Measurements from ENCODE around the gene SLC6A12.

SLC6A12 gene

DNA sequence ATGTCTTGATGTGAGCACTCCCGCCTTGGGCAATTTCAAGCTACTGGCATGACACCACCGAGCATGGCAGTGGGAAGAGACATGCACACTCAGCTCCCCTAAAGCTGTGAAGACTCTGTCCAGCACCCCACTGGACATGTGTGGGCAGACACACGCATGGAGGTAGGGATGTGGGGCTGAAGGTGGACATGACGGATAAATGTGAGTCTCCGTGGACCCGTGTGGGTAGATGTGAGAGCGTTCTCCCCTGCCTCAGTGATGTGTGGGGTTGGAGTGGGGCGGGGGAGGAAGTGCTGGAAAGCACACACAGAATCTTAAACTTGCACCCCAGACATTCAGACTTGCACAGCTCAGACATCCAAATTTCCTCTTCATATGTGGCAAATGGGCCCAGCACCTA, 12.6 kb downstream of the SLC6A12 start:
- H3K27ac ChIP-seq (ENCODE audit: low read depth, low read length, poor library complexity, severe bottlenecking), result no peak overlapping the region
- no peak overlapping the region for H3K4me2 ChIP-seq (ENCODE audit: low read length)
- H3K9ac ChIP-seq (ENCODE audit: low read length), result no peak overlapping the region
- H3K4me3 ChIP-seq (ENCODE audit: low read depth, low read length, poor library complexity, severe bottlenecking), result no peak overlapping the region
- H3K9me2 ChIP-seq (ENCODE audit: low read depth, low read length), result no peaks in the 10 kb centered on the region
- TF ChIP-seq, protein P1, sequence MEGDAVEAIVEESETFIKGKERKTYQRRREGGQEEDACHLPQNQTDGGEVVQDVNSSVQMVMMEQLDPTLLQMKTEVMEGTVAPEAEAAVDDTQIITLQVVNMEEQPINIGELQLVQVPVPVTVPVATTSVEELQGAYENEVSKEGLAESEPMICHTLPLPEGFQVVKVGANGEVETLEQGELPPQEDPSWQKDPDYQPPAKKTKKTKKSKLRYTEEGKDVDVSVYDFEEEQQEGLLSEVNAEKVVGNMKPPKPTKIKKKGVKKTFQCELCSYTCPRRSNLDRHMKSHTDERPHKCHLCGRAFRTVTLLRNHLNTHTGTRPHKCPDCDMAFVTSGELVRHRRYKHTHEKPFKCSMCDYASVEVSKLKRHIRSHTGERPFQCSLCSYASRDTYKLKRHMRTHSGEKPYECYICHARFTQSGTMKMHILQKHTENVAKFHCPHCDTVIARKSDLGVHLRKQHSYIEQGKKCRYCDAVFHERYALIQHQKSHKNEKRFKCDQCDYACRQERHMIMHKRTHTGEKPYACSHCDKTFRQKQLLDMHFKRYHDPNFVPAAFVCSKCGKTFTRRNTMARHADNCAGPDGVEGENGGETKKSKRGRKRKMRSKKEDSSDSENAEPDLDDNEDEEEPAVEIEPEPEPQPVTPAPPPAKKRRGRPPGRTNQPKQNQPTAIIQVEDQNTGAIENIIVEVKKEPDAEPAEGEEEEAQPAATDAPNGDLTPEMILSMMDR (IDR thresholded peaks at IDR 0.05; ENCODE audit: low read length), result no peak
- TF ChIP-seq EZH2 (IDR thresholded peaks at IDR 0.05; ENCODE audit: borderline replicate concordance, low read length), result no peak
- no peaks in the 10 kb centered on the region for H3K36me3 ChIP-seq (ENCODE audit: insufficient read depth, low read length)
- H3K4me1 ChIP-seq (ENCODE audit: insufficient read depth, low read length, severe bottlenecking), result no peaks in the 10 kb centered on the region
- H4K20me1 ChIP-seq (ENCODE audit: insufficient read depth, low read length), result no peaks in the 10 kb centered on the region
- H3K27me3 ChIP-seq (ENCODE audit: insufficient read depth, low read length), result peaks cover 3% of the 10 kb centered on the region; the same call in 1 of the 2 replicates
- no peaks in the 10 kb centered on the region for H3K79me2 ChIP-seq (ENCODE audit: insufficient read depth, low read length)
- H2AFZ ChIP-seq (ENCODE audit: low read length), result no peak overlapping the region
- no peaks in the 10 kb centered on the region for H3F3A ChIP-seq (ENCODE audit: insufficient read depth, low read length)
- no peaks in the 10 kb centered on the region for H3K9me3 ChIP-seq (ENCODE audit: low read length)

DNA sequence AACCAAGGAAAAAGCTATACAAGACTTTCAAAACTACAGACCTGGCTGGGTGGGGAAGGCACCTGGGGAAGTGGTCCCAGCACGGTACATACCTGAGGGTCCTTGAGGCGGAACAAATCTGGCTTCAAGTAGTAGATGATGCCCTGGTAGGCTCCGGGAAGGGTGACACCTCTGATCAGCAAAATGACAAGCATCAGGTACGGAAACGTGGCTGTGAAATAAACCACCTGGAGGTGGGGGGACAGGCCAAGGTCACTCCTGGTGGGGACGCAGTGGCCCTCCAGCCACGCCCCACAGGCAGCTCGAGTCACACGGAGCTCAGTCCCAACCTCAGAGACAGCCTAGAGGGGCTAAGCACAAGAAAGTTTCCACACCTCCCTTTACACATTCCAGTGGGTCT, 15.3 kb downstream of the SLC6A12 start:
- Histone ChIP-seq H3K36me3 (ENCODE audit: insufficient read depth, low read length) (no peaks in the 10 kb centered on the region), H3F3A (ENCODE audit: insufficient read depth, low read length) (no peaks in the 10 kb centered on the region), H3K4me2 (ENCODE audit: low read length) (no peak overlapping the region), H3K4me3 (ENCODE audit: low read depth, low read length, poor library complexity, severe bottlenecking) (no peak overlapping the region), H4K20me1 (ENCODE audit: insufficient read depth, low read length) (no peaks in the 10 kb centered on the region), H3K9me3 (ENCODE audit: low read length) (no peaks in the 10 kb centered on the region), H3K27me3 (ENCODE audit: insufficient read depth, low read length) (peaks cover 8% of the 10 kb centered on the region; the same call in 1 of the 2 replicates), H3K9me2 (ENCODE audit: low read depth, low read length) (no peaks in the 10 kb centered on the region), H3K79me2 (ENCODE audit: insufficient read depth, low read length) (no peaks in the 10 kb centered on the region), H3K4me1 (ENCODE audit: insufficient read depth, low read length, severe bottlenecking) (no peaks in the 10 kb centered on the region), H3K9ac (ENCODE audit: low read length) (no peak overlapping the region), H2AFZ (ENCODE audit: low read length) (no peak overlapping the region), H3K27ac (ENCODE audit: low read depth, low read length, poor library complexity, severe bottlenecking) (no peak overlapping the region)
- no peak for TF ChIP-seq EZH2 (IDR thresholded peaks at IDR 0.05; ENCODE audit: borderline replicate concordance, low read length)
- TF ChIP-seq, protein P1 (IDR thresholded peaks at IDR 0.05; ENCODE audit: low read length), result no peak

DNA sequence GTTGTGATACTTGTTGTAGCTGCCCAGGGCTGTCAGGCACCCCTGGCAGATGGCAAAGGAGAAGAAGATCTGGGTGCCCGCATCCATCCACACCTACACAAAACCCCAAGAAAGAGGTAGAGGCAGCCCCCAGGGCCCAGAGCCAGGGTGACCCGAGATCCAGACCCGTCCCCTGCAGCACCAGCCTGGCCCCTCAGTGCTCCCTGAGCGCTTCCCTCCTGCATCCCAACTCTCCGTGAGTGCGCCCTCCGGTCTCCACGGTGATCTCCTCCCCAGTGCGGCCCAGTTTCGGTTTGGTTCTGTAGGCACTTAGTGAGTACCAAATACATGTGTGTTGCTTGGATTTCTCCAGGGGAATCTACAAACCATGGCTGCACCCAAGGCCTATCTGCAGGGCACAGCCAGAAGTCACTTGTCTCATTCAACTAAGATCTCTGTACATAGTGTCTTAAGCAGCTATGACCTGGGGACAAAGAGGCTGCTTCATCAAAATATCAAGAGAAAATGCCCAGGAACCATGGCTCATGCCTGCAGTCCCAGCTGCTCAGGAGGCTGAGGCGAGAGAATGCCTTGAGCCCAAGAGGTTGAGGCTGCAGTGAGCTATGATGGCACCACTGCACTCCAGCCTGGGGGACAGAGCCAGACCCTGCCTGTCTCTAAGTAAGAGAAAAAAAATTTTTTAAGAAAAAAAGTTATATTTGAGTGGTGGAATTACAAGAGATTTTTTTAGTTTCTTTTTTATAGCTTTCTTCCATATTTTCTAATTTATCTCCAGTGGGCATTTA, 15.9 kb downstream of the SLC6A12 start:
- no peaks in the 10 kb centered on the region for H4K20me1 ChIP-seq (ENCODE audit: insufficient read depth, low read length)
- H3K4me1 ChIP-seq (ENCODE audit: insufficient read depth, low read length, severe bottlenecking), result no peaks in the 10 kb centered on the region
- no peaks in the 10 kb centered on the region for H3K9me2 ChIP-seq (ENCODE audit: low read depth, low read length)
- H3F3A ChIP-seq (ENCODE audit: insufficient read depth, low read length), result no peaks in the 10 kb centered on the region
- no peak overlapping the region for H3K9ac ChIP-seq (ENCODE audit: low read length)
- no peak overlapping the region for H3K4me3 ChIP-seq (ENCODE audit: low read depth, low read length, poor library complexity, severe bottlenecking)
- H3K4me2 ChIP-seq (ENCODE audit: low read length), result no peak overlapping the region
- H3K9me3 ChIP-seq (ENCODE audit: low read length), result no peaks in the 10 kb centered on the region
- no peak overlapping the region for H2AFZ ChIP-seq (ENCODE audit: low read length)
- H3K36me3 ChIP-seq (ENCODE audit: insufficient read depth, low read length), result no peaks in the 10 kb centered on the region
- H3K79me2 ChIP-seq (ENCODE audit: insufficient read depth, low read length), result no peaks in the 10 kb centered on the region
- no peak overlapping the region for H3K27ac ChIP-seq (ENCODE audit: low read depth, low read length, poor library complexity, severe bottlenecking)
- peaks cover 8% of the 10 kb centered on the region; the same call in 1 of the 2 replicates for H3K27me3 ChIP-seq (ENCODE audit: insufficient read depth, low read length)
- TF ChIP-seq, protein P1 (IDR thresholded peaks at IDR 0.05; ENCODE audit: low read length), result no peak
- no peak for TF ChIP-seq EZH2 (IDR thresholded peaks at IDR 0.05; ENCODE audit: borderline replicate concordance, low read length)
